ENCODE data around the gene DDX43. TPM values are rescaled to one million over a fixed set of nuclear protein-coding genes. Genes with fewer than 3 reads are reported as not detected.

Gene DDX43
- total and polyA plus RNA-seq, 10 of the 15 experiments (the other 5 are each of a cell fraction or from before 2014, with no cell fraction given): 0.12 TPM; not detected in 9

- ATAC-seq (no peak), DNase-seq (ENCODE audit: low read depth, low spot score) (no peak), FAIRE-seq (no peak)
- in situ Hi-C loops (cut with MboI): no loop called here
- intact Hi-C loops (cut with micrococcal nuclease; ENCODE audit: unreplicated experiment): no loop called here
- Histone ChIP-seq H3K4me3 (no peak overlapping the region), H3K4me1 (ENCODE audit: control insufficient read depth, insufficient read depth, low read length) (no peaks in the 10 kb centered on the region), H2AFZ (ENCODE audit: control insufficient read depth, low read depth, low read length) (no peak overlapping the region), H3K27me3 (replicated peaks in 1 of 2; ENCODE audit: control insufficient read depth in 2 of 2, insufficient read depth in 2 of 2, low read length in 1 of 2) (no peaks in the 10 kb centered on the region), H3K9me3 (replicated peaks; ENCODE audit: control insufficient read depth, insufficient read depth, low read length) (no peaks in the 10 kb centered on the region), H3K27ac (ENCODE audit: control insufficient read depth, insufficient read depth) (no peak overlapping the region), H3K36me3 (ENCODE audit: control insufficient read depth in 2 of 2, insufficient read depth in 2 of 2, low read length in 1 of 2) (no peaks in the 10 kb centered on the region), H3K79me2 (ENCODE audit: control insufficient read depth, insufficient read depth, low read length) (no peaks in the 10 kb centered on the region), H3K9ac (ENCODE audit: control insufficient read depth, insufficient read depth, low read length) (no peak overlapping the region), H4K20me1 (ENCODE audit: control insufficient read depth, insufficient read depth) (no peaks in the 10 kb centered on the region), H3K4me2 (ENCODE audit: control insufficient read depth, insufficient read depth) (no peak overlapping the region)
- RAD21 ChIA-PET (ENCODE audit: unreplicated experiment): no interaction called here
- SMC1A ChIA-PET (ENCODE audit: uncharacterized antibody, unreplicated experiment): no interaction called here
- BruUV-seq (replicated peaks): no TSS peak
- CTCF ChIA-PET: interaction anchor here (1.2 kb wide), 1 partner anchor 12 kb away, joined by 5 read pairs; no protein-coding TSS in a partner anchor
- TF ChIP-seq HSF1 (IDR thresholded peaks at IDR 0.05; ENCODE audit: low read depth, low read length) (no peak), POLR2A (IDR thresholded peaks at IDR 0.05; ENCODE audit: low read depth, low read length) (no peak), BMI1 (IDR thresholded peaks at IDR 0.05; ENCODE audit: borderline replicate concordance) (no peak), KDM1A (IDR thresholded peaks at IDR 0.05; ENCODE audit: borderline replicate concordance) (no peak), SMAD5 (IDR thresholded peaks at IDR 0.05; ENCODE audit: low read depth) (no peak), FOXM1 (IDR thresholded peaks at IDR 0.05; ENCODE audit: low read depth, low read length) (no peak), IKZF2 (IDR thresholded peaks at IDR 0.05) (no peak), JUND (IDR thresholded peaks at IDR 0.05; ENCODE audit: low read depth, low read length) (no peak), IKZF1 (conservative IDR thresholded peaks at IDR 0.05) (no peak), TBL1XR1 (IDR thresholded peaks at IDR 0.05; ENCODE audit: low read depth, low read length) (no peak), CHD1 (IDR thresholded peaks at IDR 0.05; ENCODE audit: low read depth, low read length) (no peak), GABPA (IDR thresholded peaks at IDR 0.05; ENCODE audit: low read depth) (no peak), TARDBP (IDR thresholded peaks at IDR 0.05; ENCODE audit: borderline replicate concordance) (no peak), CBX3 (IDR thresholded peaks at IDR 0.05; ENCODE audit: borderline replicate concordance, low read depth) (no peak), TCF7 (IDR thresholded peaks at IDR 0.05; ENCODE audit: borderline replicate concordance) (no peak), HCFC1 (IDR thresholded peaks at IDR 0.05; ENCODE audit: low read length) (no peak), YY1 (IDR thresholded peaks at IDR 0.05; ENCODE audit: low read depth, low read length) (no peak), TCF12 (IDR thresholded peaks at IDR 0.05; ENCODE audit: low read depth, low read length) (no peak)
- TF ChIP-seq, protein P1, sequence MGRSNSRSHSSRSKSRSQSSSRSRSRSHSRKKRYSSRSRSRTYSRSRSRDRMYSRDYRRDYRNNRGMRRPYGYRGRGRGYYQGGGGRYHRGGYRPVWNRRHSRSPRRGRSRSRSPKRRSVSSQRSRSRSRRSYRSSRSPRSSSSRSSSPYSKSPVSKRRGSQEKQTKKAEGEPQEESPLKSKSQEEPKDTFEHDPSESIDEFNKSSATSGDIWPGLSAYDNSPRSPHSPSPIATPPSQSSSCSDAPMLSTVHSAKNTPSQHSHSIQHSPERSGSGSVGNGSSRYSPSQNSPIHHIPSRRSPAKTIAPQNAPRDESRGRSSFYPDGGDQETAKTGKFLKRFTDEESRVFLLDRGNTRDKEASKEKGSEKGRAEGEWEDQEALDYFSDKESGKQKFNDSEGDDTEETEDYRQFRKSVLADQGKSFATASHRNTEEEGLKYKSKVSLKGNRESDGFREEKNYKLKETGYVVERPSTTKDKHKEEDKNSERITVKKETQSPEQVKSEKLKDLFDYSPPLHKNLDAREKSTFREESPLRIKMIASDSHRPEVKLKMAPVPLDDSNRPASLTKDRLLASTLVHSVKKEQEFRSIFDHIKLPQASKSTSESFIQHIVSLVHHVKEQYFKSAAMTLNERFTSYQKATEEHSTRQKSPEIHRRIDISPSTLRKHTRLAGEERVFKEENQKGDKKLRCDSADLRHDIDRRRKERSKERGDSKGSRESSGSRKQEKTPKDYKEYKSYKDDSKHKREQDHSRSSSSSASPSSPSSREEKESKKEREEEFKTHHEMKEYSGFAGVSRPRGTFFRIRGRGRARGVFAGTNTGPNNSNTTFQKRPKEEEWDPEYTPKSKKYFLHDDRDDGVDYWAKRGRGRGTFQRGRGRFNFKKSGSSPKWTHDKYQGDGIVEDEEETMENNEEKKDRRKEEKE (IDR thresholded peaks at IDR 0.05): no peak
- POLR2A ChIA-PET: no interaction called here
Observed at GRCh38 chr6:73400656-73401055, 6.0 kb downstream of the DDX43 start.
